AG09309 (cell line): ENCODE measurements around the gene CADM1.

ENCODE experiments used
- DNase-seq: peaks from one replicate; pipeline ENCODE4 v3.0.0-alpha.2; 2010; ENCODE audit warnings: low read depth
- H3K4me3 ChIP-seq: 2 replicates; pipeline ENCODE4 v1.5.1; 2011; ENCODE audit warnings: mild to moderate bottlenecking, low read depth, low read length, moderate library complexity; ENCODE audit not compliant: control insufficient read depth
- TF ChIP-seq, protein P1 (sequence below): IDR thresholded peaks from 2 replicates; pipeline ENCODE4 v1.5.1; 2011; ENCODE audit warnings: mild to moderate bottlenecking, low read depth, low read length, inconsistent platforms; ENCODE audit not compliant: insufficient read depth, control insufficient read depth; ENCODE audit errors: missing control alignments

Gene CADM1

DNA sequence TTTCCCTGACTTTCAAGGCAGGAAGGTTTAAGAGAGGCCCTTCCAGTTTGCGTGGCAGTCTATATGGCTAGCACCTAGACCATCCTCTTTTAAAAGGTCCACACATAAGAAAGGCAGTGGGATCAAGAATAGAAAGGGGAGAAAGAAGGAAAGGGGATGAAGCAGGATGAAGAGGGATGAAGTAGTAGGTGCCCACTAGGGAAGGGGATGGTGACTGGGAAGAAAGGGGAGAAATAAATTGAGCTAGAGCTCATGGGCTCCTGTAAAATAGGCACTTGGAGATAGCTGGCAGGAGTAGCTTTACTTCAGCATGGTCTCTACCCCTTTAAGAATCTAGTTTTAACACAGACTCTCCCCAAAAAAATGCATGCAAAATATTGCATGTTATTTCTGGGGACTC is 41.5 kb downstream of the CADM1 start:
- no peak overlapping the region for H3K4me3 ChIP-seq
- TF ChIP-seq, protein P1, sequence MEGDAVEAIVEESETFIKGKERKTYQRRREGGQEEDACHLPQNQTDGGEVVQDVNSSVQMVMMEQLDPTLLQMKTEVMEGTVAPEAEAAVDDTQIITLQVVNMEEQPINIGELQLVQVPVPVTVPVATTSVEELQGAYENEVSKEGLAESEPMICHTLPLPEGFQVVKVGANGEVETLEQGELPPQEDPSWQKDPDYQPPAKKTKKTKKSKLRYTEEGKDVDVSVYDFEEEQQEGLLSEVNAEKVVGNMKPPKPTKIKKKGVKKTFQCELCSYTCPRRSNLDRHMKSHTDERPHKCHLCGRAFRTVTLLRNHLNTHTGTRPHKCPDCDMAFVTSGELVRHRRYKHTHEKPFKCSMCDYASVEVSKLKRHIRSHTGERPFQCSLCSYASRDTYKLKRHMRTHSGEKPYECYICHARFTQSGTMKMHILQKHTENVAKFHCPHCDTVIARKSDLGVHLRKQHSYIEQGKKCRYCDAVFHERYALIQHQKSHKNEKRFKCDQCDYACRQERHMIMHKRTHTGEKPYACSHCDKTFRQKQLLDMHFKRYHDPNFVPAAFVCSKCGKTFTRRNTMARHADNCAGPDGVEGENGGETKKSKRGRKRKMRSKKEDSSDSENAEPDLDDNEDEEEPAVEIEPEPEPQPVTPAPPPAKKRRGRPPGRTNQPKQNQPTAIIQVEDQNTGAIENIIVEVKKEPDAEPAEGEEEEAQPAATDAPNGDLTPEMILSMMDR = no peak
- no peak for DNase-seq

DNA sequence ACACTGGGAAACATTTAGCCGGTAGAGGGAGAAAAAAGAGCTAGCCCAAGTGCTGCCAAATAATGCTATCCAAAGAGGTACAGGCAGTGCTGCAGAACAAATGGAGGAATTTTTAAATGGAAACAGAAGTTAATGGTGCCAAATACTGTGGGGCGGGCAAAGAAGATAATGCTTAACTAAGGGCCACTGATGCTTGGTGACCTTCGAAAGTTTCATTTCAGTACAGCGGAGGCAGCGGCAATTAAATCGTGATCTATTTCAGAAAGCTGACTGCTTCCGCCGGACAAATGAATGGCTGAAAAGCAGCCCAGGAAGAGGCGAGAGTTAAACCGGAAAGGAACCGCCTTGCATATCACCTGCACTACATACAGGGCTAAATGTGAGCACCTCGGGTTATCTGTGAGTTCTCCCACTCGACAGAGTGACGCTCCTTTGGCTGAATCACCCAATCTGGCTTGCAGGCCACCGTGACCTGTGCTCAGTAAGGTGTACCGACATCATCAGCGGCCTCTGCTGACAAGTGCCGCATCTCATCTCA is 42.1 kb downstream of the CADM1 start:
- no peak for DNase-seq
- TF ChIP-seq, protein P1 = no peak
- no peak overlapping the region for H3K4me3 ChIP-seq

DNA sequence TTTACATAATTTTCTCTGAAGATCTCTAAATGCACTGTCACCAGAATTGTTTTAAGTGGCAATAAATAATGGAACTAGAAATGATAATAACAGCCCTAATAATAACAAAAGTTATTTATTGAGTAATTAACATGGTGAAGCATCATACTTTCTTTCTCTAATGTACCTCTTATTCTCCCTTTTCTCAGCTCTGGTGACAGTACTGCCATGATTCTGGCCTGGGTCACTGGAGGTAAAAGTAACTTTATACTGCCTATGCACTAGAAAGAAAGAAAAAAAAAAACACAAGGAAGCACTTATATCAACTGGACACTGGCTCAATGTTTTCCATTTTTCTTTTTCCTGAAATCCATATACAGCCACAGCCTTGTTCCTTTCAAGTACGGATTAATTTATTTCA is 43.7 kb downstream of the CADM1 start:
- TF ChIP-seq, protein P1 = no peak
- no peak overlapping the region for H3K4me3 ChIP-seq
- no peak for DNase-seq

DNA sequence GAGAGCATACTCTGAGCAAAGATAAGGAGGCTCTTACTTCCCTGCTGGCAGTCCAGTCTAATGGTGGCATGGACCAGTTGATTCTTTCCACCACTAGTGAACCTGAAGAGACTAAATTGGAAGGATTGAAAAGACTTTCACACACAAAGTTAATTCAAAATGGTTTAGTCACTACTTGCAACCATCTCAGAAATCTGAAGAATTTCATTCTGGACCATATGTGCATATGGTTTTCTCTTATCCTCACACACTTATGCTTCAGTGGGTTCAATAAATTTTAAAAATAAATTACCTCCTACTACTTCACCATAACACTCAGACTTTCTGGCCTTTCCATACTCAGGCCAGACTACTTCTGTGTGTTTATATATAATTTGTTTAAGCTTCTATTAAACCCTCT is 44.7 kb downstream of the CADM1 start:
- TF ChIP-seq, protein P1 = no peak
- DNase-seq = peak; percentile 10
- no peak overlapping the region for H3K4me3 ChIP-seq

DNA sequence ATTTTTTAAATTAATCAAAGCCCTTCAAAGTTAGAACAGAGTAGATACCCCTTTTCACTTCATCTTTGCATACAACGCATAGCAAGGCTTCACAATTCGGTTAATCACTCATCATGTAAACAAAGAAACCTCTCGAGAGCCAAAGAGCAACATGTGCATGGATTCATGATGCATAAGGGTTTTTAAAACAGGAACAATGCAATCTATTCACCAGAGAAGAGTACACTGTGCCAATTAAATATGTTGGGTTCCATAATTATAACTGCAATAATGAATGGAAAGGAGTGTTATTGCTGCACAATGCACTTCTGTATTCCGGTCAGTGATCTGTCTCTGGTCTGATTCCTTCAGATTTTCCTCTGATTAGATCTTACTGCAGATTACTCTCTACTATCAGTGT is 45.3 kb downstream of the CADM1 start:
- no peak overlapping the region for H3K4me3 ChIP-seq
- TF ChIP-seq, protein P1 = no peak
- DNase-seq = no peak

DNA sequence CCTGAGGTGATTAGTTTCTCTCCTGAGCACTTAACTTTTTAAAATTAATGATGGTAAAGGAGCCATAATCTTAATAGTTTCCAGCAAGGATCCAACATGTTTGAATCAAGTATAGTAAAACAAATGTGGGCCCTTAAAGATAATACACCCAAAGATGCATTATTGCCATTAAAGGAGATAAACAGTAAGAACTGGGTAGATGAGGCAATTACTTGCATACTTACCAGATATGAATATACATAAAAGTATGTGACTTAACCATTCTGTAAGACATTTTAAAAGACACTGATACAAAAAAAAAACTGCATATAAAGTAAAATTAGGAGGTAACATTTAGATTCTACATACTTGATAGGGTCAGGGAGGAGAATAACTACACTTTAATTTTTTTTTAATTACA is 48.2 kb downstream of the CADM1 start:
- no peak for DNase-seq
- TF ChIP-seq, protein P1 = no peak
- no peak overlapping the region for H3K4me3 ChIP-seq

DNA sequence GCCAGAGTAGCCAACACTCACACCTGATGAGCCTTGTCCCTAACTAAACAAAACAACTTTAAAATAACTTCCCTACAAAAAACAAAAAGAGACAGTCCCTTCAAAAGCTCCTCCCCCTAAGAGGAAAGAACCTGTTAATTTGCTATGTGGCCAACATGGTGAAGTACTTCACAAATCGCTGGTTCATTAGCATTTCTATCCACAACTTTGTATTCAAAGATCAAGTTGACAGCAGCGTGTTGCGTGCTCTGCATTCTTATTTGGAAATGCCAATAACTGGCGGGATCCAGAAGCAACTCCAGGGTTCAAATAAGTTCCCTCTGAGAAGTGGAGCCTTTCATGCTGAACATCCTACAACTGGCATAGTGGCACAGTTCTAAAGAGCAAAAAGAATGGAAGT is 48.6 kb downstream of the CADM1 start:
- TF ChIP-seq, protein P1 = no peak
- H3K4me3 ChIP-seq = no peak overlapping the region
- no peak for DNase-seq
